Neural cell (in vitro differentiated cells): ENCODE data around the gene TMEM81. TPM values are rescaled to one million over a fixed set of nuclear protein-coding genes. Genes with fewer than 3 reads are reported as not detected.

ENCODE experiments used
- H2AFZ ChIP-seq: fragments of 200-600, 300-800 bp; sonication (generic), shearing (Covaris generic); 2 replicates; pipeline ENCODE4 v1.6.0; 2014; ENCODE audit warnings: low read depth, mild to moderate bottlenecking, antibody characterized with exemption, low read length, moderate library complexity
- H3F3A ChIP-seq: fragments of 200-600 bp; shearing (Covaris generic); 2 replicates; pipeline ENCODE4 v1.6.1; 2016; ENCODE audit warnings: mild to moderate bottlenecking, moderate library complexity, mixed read lengths, antibody characterized with exemption, low read length; ENCODE audit not compliant: insufficient read depth, poor library complexity, severe bottlenecking
- H3K27ac ChIP-seq: fragments of 200-600, 300-800 bp; sonication (generic), shearing (Covaris generic); 2 replicates; pipeline ENCODE4 v1.5.1; 2014; ENCODE audit warnings: mild to moderate bottlenecking, low read length, moderate library complexity
- H3K27me3 ChIP-seq: fragments of 300-800, 200-600 bp; sonication (generic), shearing (Covaris generic); 2 replicates; pipeline ENCODE4 v1.6.0; 2014; ENCODE audit warnings: mild to moderate bottlenecking, low read depth, low read length, moderate library complexity; ENCODE audit not compliant: insufficient read depth
- H3K36me3 ChIP-seq: fragments of 300-800, 200-600 bp; sonication (generic), shearing (Covaris generic); 2 replicates; pipeline ENCODE4 v1.5.1; 2014; ENCODE audit warnings: mild to moderate bottlenecking, antibody characterized with exemption, low read length, moderate library complexity; ENCODE audit not compliant: insufficient read depth
- H3K4me2 ChIP-seq: fragments of 300-800, 200-600 bp; sonication (generic), shearing (Covaris generic); 2 replicates; pipeline ENCODE4 v1.6.0; 2014; ENCODE audit warnings: mild to moderate bottlenecking, low read length
- H3K4me3 ChIP-seq: fragments of 300-800, 200-600 bp; sonication (generic), shearing (Covaris generic); 2 replicates; pipeline ENCODE4 v1.5.1; 2014; ENCODE audit warnings: mild to moderate bottlenecking, low read length, moderate library complexity
- H3K79me2 ChIP-seq: fragments of 200-600 bp; shearing (Covaris generic); replicated peaks from 2 replicates; pipeline ENCODE4 v1.6.0; 2014; ENCODE audit warnings: mild to moderate bottlenecking, low read length, moderate library complexity; ENCODE audit not compliant: insufficient read depth
- H3K9ac ChIP-seq: fragments of 300-800, 200-600 bp; sonication (generic), shearing (Covaris generic); 2 replicates; pipeline ENCODE4 v1.6.1; 2016; ENCODE audit warnings: mild to moderate bottlenecking, low read length, mixed read lengths
- H3K9me2 ChIP-seq: fragments of 200-600 bp; shearing (Covaris generic); 2 replicates; pipeline ENCODE4 v1.6.1; 2016; ENCODE audit warnings: mild to moderate bottlenecking, low read length, mixed read lengths; ENCODE audit not compliant: insufficient read depth
- H3K9me3 ChIP-seq: fragments of 200-600, 300-800 bp; sonication (generic), shearing (Covaris generic); 2 replicates; pipeline ENCODE4 v1.6.1; 2016; ENCODE audit warnings: mild to moderate bottlenecking, mixed run types, low read length, moderate library complexity, mixed read lengths
- H4K20me1 ChIP-seq: fragments of 200-600 bp; shearing (Covaris generic); 2 replicates; pipeline ENCODE4 v1.6.1; 2016; ENCODE audit warnings: mild to moderate bottlenecking, mixed run types; ENCODE audit not compliant: insufficient read depth
- CTCF ChIP-seq: fragments of 450-650 bp; IDR thresholded peaks from 2 replicates; pipeline ENCODE4 v1.5.1; 2014; ENCODE audit warnings: antibody characterized with exemption, mild to moderate bottlenecking, moderate library complexity; ENCODE audit not compliant: poor library complexity, severe bottlenecking
- EP300 ChIP-seq: fragments of 450-650 bp; conservative IDR thresholded peaks from 2 replicates; pipeline ENCODE4 v1.6.1; 2014; ENCODE audit warnings: antibody characterized with exemption, mild to moderate bottlenecking, moderate library complexity; ENCODE audit not compliant: poor library complexity, severe bottlenecking
- EZH2 ChIP-seq: fragments of 200-600, 300-800 bp; shearing (Covaris generic), sonication (generic); IDR thresholded peaks from 2 replicates; pipeline ENCODE4 v1.6.1; 2014; ENCODE audit warnings: antibody characterized with exemption, low read length, borderline replicate concordance, mild to moderate bottlenecking; ENCODE audit not compliant: insufficient read depth, poor library complexity, severe bottlenecking
- MXI1 ChIP-seq: fragments of 450-650 bp; conservative IDR thresholded peaks from 2 replicates; pipeline ENCODE4 v1.6.1; 2014; ENCODE audit warnings: antibody characterized with exemption, mild to moderate bottlenecking; ENCODE audit not compliant: poor library complexity, severe bottlenecking
- POLR2AphosphoS5 ChIP-seq: IDR thresholded peaks from 2 replicates; pipeline ENCODE4 v1.6.1; 2012
- RAD21 ChIP-seq: fragments of 450-650 bp; conservative IDR thresholded peaks from 2 replicates; pipeline ENCODE4 v1.6.1; 2014; ENCODE audit warnings: antibody characterized with exemption, mild to moderate bottlenecking, moderate library complexity
- REST ChIP-seq: IDR thresholded peaks from 2 replicates; pipeline ENCODE4 v1.6.1; 2012; ENCODE audit warnings: borderline replicate concordance
- SMC3 ChIP-seq: fragments of 450-650 bp; conservative IDR thresholded peaks from 2 replicates; pipeline ENCODE4 v1.6.1; 2014; ENCODE audit warnings: antibody characterized with exemption, mild to moderate bottlenecking, moderate library complexity; ENCODE audit not compliant: poor library complexity
- TAF1 ChIP-seq: IDR thresholded peaks from 2 replicates; pipeline ENCODE4 v1.6.1; 2012; ENCODE audit warnings: low read depth
- polyA plus RNA-seq: library from polyadenylated mRNA; depleted of rRNA; stranded (reverse); fragments of >200 nt; gene quantifications from 2 replicates; pipeline ENCODE4 v1.2.3, GENCODE V29; 2014

The TMEM81 gene
- polyA plus RNA-seq, 1 donor from 2014 or later: 10.1 TPM

GRCh38 chr1:205121660-205122488 lies 37.6 kb upstream of the TMEM81 start, which contains the start of gene RBBP5:
RBBP5 (minus strand) TSS chr1:205121978; CDS start chr1:205121873, 105 bp downstream.
- peak within 1 kb of the TSS; percentile 94 for H3K4me2 ChIP-seq
- H3K4me3 ChIP-seq: peak within 1 kb of the TSS; percentile 75
- peaks cover 26% of the 10 kb centered on the region for H3K79me2 ChIP-seq
- H3F3A ChIP-seq: no peaks in the 10 kb centered on the region
- peak within 1 kb of the TSS; percentile 78 for H2AFZ ChIP-seq
- no peaks in the 10 kb centered on the region for H4K20me1 ChIP-seq
- H3K9ac ChIP-seq: peak within 1 kb of the TSS; percentile 79
- no peaks in the 10 kb centered on the region for H3K36me3 ChIP-seq
- no peaks in the 10 kb centered on the region for H3K9me2 ChIP-seq
- no peaks in the 10 kb centered on the region for H3K9me3 ChIP-seq
- no peaks in the 10 kb centered on the region for H3K27me3 ChIP-seq
- H3K27ac ChIP-seq: peak within 1 kb of the TSS; percentile 91
- TF ChIP-seq TAF1 (peak; percentile 50), RAD21 (peak; percentile 52), EP300 (peak; percentile 79), MXI1 (peak; percentile 71), EZH2 (no peak), SMC3 (peak; percentile 73), REST (peak; percentile 33), POLR2AphosphoS5 (peak; percentile 67), CTCF (peak; percentile 98)

DNA sequence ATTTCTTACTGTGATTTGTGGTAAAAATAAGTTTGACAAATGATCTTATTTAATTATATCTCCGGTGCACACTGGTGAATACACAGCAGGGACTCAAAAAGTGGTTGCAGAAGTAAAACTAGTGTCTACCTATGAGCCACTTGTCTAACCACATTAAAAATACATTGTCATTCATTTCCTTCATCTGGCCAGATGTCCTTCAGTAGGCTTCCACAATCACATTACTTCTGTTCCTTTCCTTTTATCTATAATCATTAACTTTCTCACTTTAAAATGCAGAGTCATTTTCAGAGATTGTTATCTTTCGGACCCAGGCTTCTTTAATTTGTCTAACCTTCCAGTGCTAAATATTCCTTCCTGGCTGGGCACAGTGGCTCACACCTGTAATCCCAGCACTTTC lies 34.5 kb upstream of the TMEM81 start:
- Histone ChIP-seq H3K9ac (no peak overlapping the region), H3F3A (no peaks in the 10 kb centered on the region), H3K27me3 (no peaks in the 10 kb centered on the region), H4K20me1 (no peaks in the 10 kb centered on the region), H3K79me2 (peaks cover 34% of the 10 kb centered on the region), H3K4me3 (no peak overlapping the region), H3K9me3 (no peaks in the 10 kb centered on the region), H3K9me2 (no peaks in the 10 kb centered on the region), H3K4me2 (no peak overlapping the region), H2AFZ (no peak overlapping the region), H3K36me3 (no peaks in the 10 kb centered on the region), H3K27ac (no peak overlapping the region)
- TF ChIP-seq POLR2AphosphoS5: no peak
- no peak for TF ChIP-seq TAF1
- TF ChIP-seq SMC3: no peak
- no peak for TF ChIP-seq EZH2
- TF ChIP-seq MXI1: no peak
- no peak for TF ChIP-seq REST
- TF ChIP-seq RAD21: no peak
- no peak for TF ChIP-seq CTCF
- no peak for TF ChIP-seq EP300
